Measurements from ENCODE around the gene TRAIP. TPM values are rescaled to one million over a fixed set of nuclear protein-coding genes. Genes with fewer than 3 reads are reported as not detected.

The TRAIP gene
- total RNA-seq, 1 experiment from 2014 or later, result 28.0 TPM

GRCh38 chr3:49790626-49791411, 65.5 kb downstream of the TRAIP start:
- Histone ChIP-seq H3K9me3 (no peaks in the 10 kb centered on the region), H3K4me3 (ENCODE audit: low read depth, low read length) (no peak overlapping the region), H3K27me3 (replicated peaks; ENCODE audit: control insufficient read depth, insufficient read depth, low read length) (no peaks in the 10 kb centered on the region), H3K4me1 (0 out of 2 replicates have a peak, but pooled peaks cover 7% of the 10 kb centered on the region), H3K36me3 (ENCODE audit: control insufficient read depth, insufficient read depth, low read length) (no peaks in the 10 kb centered on the region)
- intact Hi-C loops (cut with micrococcal nuclease; ENCODE audit: unreplicated experiment), result no loop called here
- ChIA-PET CTCF (interaction anchor here (0.9 kb wide), 1 partner anchor 10 kb away, joined by 3 read pairs; no protein-coding TSS in a partner anchor), POLR2A (no interaction called here)
- no TSS peak for BruUV-seq (replicated peaks)
- DNase-seq, result no peak
- Mint-ChIP-seq H3K27me3 (ENCODE audit: insufficient read depth, unreplicated experiment) (no peaks in the 10 kb centered on the region), H3K4me1 (ENCODE audit: low read depth, unreplicated experiment) (no peaks in the 10 kb centered on the region), H3K27ac (ENCODE audit: unreplicated experiment) (no peak overlapping the region), H3K9me3 (ENCODE audit: unreplicated experiment) (no peaks in the 10 kb centered on the region), H3K36me3 (ENCODE audit: insufficient read depth, unreplicated experiment) (peaks cover 8% of the 10 kb centered on the region), H3K4me3 (ENCODE audit: unreplicated experiment) (no peak overlapping the region)
- TF ChIP-seq, protein P1, sequence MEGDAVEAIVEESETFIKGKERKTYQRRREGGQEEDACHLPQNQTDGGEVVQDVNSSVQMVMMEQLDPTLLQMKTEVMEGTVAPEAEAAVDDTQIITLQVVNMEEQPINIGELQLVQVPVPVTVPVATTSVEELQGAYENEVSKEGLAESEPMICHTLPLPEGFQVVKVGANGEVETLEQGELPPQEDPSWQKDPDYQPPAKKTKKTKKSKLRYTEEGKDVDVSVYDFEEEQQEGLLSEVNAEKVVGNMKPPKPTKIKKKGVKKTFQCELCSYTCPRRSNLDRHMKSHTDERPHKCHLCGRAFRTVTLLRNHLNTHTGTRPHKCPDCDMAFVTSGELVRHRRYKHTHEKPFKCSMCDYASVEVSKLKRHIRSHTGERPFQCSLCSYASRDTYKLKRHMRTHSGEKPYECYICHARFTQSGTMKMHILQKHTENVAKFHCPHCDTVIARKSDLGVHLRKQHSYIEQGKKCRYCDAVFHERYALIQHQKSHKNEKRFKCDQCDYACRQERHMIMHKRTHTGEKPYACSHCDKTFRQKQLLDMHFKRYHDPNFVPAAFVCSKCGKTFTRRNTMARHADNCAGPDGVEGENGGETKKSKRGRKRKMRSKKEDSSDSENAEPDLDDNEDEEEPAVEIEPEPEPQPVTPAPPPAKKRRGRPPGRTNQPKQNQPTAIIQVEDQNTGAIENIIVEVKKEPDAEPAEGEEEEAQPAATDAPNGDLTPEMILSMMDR (IDR thresholded peaks at IDR 0.05; ENCODE audit: insufficient read depth in 1 of 2, low read depth in 1 of 2, low read length in 1 of 2, severe bottlenecking in 1 of 2, unreplicated experiment in 1 of 2), result no peak

DNA sequence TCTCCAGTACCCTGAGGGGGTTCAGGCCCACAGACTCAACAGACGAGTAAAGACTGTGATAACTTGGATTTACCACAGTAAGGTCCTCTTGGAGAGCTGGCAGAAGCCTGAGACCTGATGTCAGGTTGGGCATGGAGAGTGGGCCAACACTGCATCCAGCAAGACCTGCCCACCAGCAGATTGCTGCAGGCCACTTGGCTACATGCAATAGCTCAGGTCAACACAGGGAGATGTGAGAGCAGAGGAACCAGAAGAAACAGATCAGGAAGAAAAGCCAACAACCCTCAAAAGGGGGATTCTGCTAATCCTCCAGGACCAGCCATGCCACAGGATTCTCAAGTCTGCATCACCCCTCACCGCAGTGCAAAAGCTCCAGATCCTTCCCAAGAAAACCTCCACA, 68.3 kb downstream of the TRAIP start:
- ChIA-PET POLR2A (no interaction called here), CTCF (no interaction called here)
- intact Hi-C loops (cut with micrococcal nuclease; ENCODE audit: unreplicated experiment), result loop anchor here (5.0 kb wide), 1 partner anchor 66 kb away; the partner anchor contains the start of gene GMPPB
- Mint-ChIP-seq H3K27ac (ENCODE audit: unreplicated experiment) (no peak overlapping the region), H3K36me3 (ENCODE audit: insufficient read depth, unreplicated experiment) (peaks cover 8% of the 10 kb centered on the region), H3K9me3 (ENCODE audit: unreplicated experiment) (no peaks in the 10 kb centered on the region), H3K4me1 (ENCODE audit: low read depth, unreplicated experiment) (no peaks in the 10 kb centered on the region), H3K4me3 (ENCODE audit: unreplicated experiment) (no peak overlapping the region), H3K27me3 (ENCODE audit: insufficient read depth, unreplicated experiment) (no peaks in the 10 kb centered on the region)
- no peak for DNase-seq
- no TSS peak for BruUV-seq (replicated peaks)
- H3K27me3 ChIP-seq (replicated peaks; ENCODE audit: control insufficient read depth, insufficient read depth, low read length), result no peaks in the 10 kb centered on the region
- peaks cover 7% of the 10 kb centered on the region; the same call in 1 of the 2 replicates for H3K4me1 ChIP-seq
- TF ChIP-seq, protein P1 (IDR thresholded peaks at IDR 0.05; ENCODE audit: insufficient read depth in 1 of 2, low read depth in 1 of 2, low read length in 1 of 2, severe bottlenecking in 1 of 2, unreplicated experiment in 1 of 2), result no peak
- no peak overlapping the region for H3K4me3 ChIP-seq (ENCODE audit: low read depth, low read length)
- no peaks in the 10 kb centered on the region for H3K9me3 ChIP-seq
- H3K36me3 ChIP-seq (ENCODE audit: control insufficient read depth, insufficient read depth, low read length), result no peaks in the 10 kb centered on the region

DNA sequence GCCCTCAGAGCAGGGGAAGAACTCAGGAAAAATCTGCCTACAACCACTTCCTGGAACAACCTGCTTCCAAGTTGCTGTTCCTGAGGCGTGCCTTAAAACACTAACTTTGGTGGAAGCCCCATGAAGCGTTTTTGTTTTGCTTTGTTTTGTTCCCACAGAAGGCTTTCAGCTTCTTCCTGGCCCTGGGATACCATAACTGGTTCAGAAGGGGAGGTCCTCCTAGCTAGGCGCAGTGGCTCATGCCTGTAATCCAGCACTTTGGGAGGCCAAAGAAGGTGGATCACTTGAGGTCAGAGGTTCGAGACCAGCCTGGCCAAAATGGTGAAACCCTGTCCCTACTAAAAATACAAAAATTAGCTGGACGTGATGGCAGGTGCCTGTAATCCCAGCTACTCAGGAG, 68.8 kb downstream of the TRAIP start:
- Mint-ChIP-seq H3K36me3 (ENCODE audit: insufficient read depth, unreplicated experiment) (peaks cover 13% of the 10 kb centered on the region), H3K9me3 (ENCODE audit: unreplicated experiment) (no peaks in the 10 kb centered on the region), H3K27ac (ENCODE audit: unreplicated experiment) (peak overlapping the region; percentile 90), H3K4me1 (ENCODE audit: low read depth, unreplicated experiment) (no peaks in the 10 kb centered on the region), H3K4me3 (ENCODE audit: unreplicated experiment) (peak overlapping the region; percentile 85), H3K27me3 (ENCODE audit: insufficient read depth, unreplicated experiment) (no peaks in the 10 kb centered on the region)
- Histone ChIP-seq H3K27me3 (replicated peaks; ENCODE audit: control insufficient read depth, insufficient read depth, low read length) (no peaks in the 10 kb centered on the region), H3K4me1 (peaks cover 7% of the 10 kb centered on the region; the same call in 1 of the 2 replicates), H3K36me3 (ENCODE audit: control insufficient read depth, insufficient read depth, low read length) (peaks cover under 1% of the 10 kb centered on the region; the same call in 1 of the 2 replicates), H3K9me3 (no peaks in the 10 kb centered on the region), H3K4me3 (ENCODE audit: low read depth, low read length) (no peak overlapping the region)
- no peak for DNase-seq
- POLR2A ChIA-PET, result interaction anchor here (0.9 kb wide), 1 partner anchor 142 kb away, joined by 3 read pairs; the partner anchor contains the start of gene MON1A
- TF ChIP-seq, protein P1 (IDR thresholded peaks at IDR 0.05; ENCODE audit: insufficient read depth in 1 of 2, low read depth in 1 of 2, low read length in 1 of 2, severe bottlenecking in 1 of 2, unreplicated experiment in 1 of 2), result no peak
- intact Hi-C loops (cut with micrococcal nuclease; ENCODE audit: unreplicated experiment), result loop anchor here (2.0 to 5.0 kb wide), 2 partner anchors 15 to 65 kb away; partner anchors contain the start of genes GMPPB and INKA1
- CTCF ChIA-PET, result interaction anchor here (0.8 kb wide), 1 partner anchor 15 kb away, joined by 5 read pairs; the partner anchor contains the start of gene INKA1
- BruUV-seq (replicated peaks), result no TSS peak
